OCI-LY7 (cell line): ENCODE results near the gene PRIM1. TPM values are rescaled to one million over a fixed set of nuclear protein-coding genes. Genes with fewer than 3 reads are reported as not detected.
A peak's percentile ranks its signal among the peaks of the same experiment; 100 is the strongest.

Source experiments
- BruUV-seq: library from RNA; stranded (reverse); fragments of 400-500 nt; replicated peaks from 2 replicates; lab custom pipeline; 2021; lab: Mats Ljungman, UMichigan
- CTCF ChIA-PET: fragments of 300-600 bp; sonication (Branson Sonifier 250); formaldehyde crosslinking; loops from one replicate; lab custom pipeline; 2022; ENCODE audit warnings: antibody characterized with exemption; ENCODE audit not compliant: unreplicated experiment; lab: Charles Lee
- POLR2A ChIA-PET: fragments of 300-600 bp; sonication (Branson Sonifier 250); formaldehyde crosslinking; loops from one replicate; lab custom pipeline; 2022; ENCODE audit warnings: antibody characterized with exemption; lab: Charles Lee
- DNase-seq: peaks from one replicate; pipeline ENCODE4 v3.0.0-alpha.2; 2015; ENCODE audit warnings: low spot score
- H2AFZ ChIP-seq: fragments of 200-600 bp; sonication (generic), shearing (Covaris generic); 2 replicates; pipeline ENCODE4 v1.6.1; 2014; ENCODE audit warnings: mild to moderate bottlenecking, antibody characterized with exemption, low read length, moderate library complexity
- H3K27ac ChIP-seq: fragments of 200-600 bp; sonication (generic); 2 replicates; pipeline ENCODE4 v1.5.1; 2014; ENCODE audit warnings: mixed run types, low read depth, mild to moderate bottlenecking, moderate library complexity, low read length, inconsistent platforms; ENCODE audit not compliant: poor library complexity, severe bottlenecking
- H3K36me3 ChIP-seq: fragments of 200-600 bp; sonication (generic); 2 replicates; pipeline ENCODE4 v1.6.1; 2014; ENCODE audit warnings: mild to moderate bottlenecking, antibody characterized with exemption, low read length, moderate library complexity, mixed read lengths; ENCODE audit not compliant: insufficient read depth
- H3K4me1 ChIP-seq: fragments of 200-600 bp; sonication (generic); 2 replicates; pipeline ENCODE4 v1.5.1; 2014; ENCODE audit warnings: mild to moderate bottlenecking, low read length; ENCODE audit not compliant: insufficient read depth, poor library complexity, severe bottlenecking
- H3K4me2 ChIP-seq: fragments of 200-600 bp; sonication (generic); 2 replicates; pipeline ENCODE4 v1.6.1; 2014; ENCODE audit warnings: mild to moderate bottlenecking, low read length
- H3K4me3 ChIP-seq: fragments of 200-600 bp; sonication (generic); 2 replicates; pipeline ENCODE4 v1.5.1; 2014; ENCODE audit warnings: mild to moderate bottlenecking, low read depth, low read length; ENCODE audit not compliant: poor library complexity, severe bottlenecking
- H3K79me2 ChIP-seq: fragments of 200-600 bp; sonication (generic); 2 replicates; pipeline ENCODE4 v1.6.1; 2016; ENCODE audit warnings: low read depth, mild to moderate bottlenecking, low read length, moderate library complexity, mixed read lengths; ENCODE audit not compliant: insufficient read depth
- H3K9me2 ChIP-seq: fragments of 200-600 bp; sonication (generic); 2 replicates; pipeline ENCODE4 v1.6.1; 2016; ENCODE audit warnings: mild to moderate bottlenecking, low read length, mixed read lengths; ENCODE audit not compliant: insufficient read depth
- H3K9me3 ChIP-seq: fragments of 200-600 bp; sonication (generic); 2 replicates; pipeline ENCODE4 v1.6.1; 2014; ENCODE audit warnings: mild to moderate bottlenecking, mixed run types, low read length, mixed read lengths
- H4K20me1 ChIP-seq: fragments of 200-600 bp; sonication (generic); 2 replicates; pipeline ENCODE4 v1.6.1; 2014; ENCODE audit warnings: mild to moderate bottlenecking, antibody characterized with exemption, low read length, moderate library complexity, mixed read lengths; ENCODE audit not compliant: insufficient read depth
- CTCF ChIP-seq: fragments of 200-600 bp; sonication (generic); conservative IDR thresholded peaks from 2 replicates; pipeline ENCODE4 v1.5.1; 2014; ENCODE audit warnings: mild to moderate bottlenecking, antibody characterized with exemption, low read length, moderate library complexity, mixed read lengths
- EZH2phosphoT487 ChIP-seq: fragments of 200-600 bp; sonication (generic); IDR thresholded peaks from 2 replicates; pipeline ENCODE4 v1.6.1; 2018; ENCODE audit warnings: low read depth, borderline replicate concordance, mild to moderate bottlenecking, mixed run types, antibody characterized with exemption, low read length, moderate library complexity, mixed read lengths
- intact Hi-C: fragments of 100-400 bp; cut with micrococcal nuclease; formaldehyde crosslinking; loops from one replicate; pipeline ENCODE4 v1.10.0; 2022; ENCODE audit not compliant: unreplicated experiment
- total RNA-seq, 2 experiments: library from RNA; depleted of rRNA in 1 of 2; stranded (reverse); fragments of >200 nt in 1 of 2; shearing (Covaris generic) in 1 of 2; gene quantifications; 2 replicates each; pipeline ENCODE4 v1.2.3, GENCODE V29; 2014 to 2022

PRIM1 gene
- total RNA-seq, 2 experiments from 2014 or later: 20.4 to 49.5 TPM

GRCh38 chr12:56699020-56699661 is 53.0 kb downstream of the PRIM1 start:
- ChIA-PET CTCF (no interaction called here), POLR2A (no interaction called here)
- H3K4me1 ChIP-seq: peaks cover 12% of the 10 kb centered on the region
- no peak overlapping the region for H3K4me2 ChIP-seq
- intact Hi-C loops: no loop called here
- H2AFZ ChIP-seq: peak overlapping the region; percentile 55; the same call in 1 of the 2 replicates
- no peak for DNase-seq
- H3K79me2 ChIP-seq: no peaks in the 10 kb centered on the region
- H3K9me3 ChIP-seq: no peaks in the 10 kb centered on the region
- no peaks in the 10 kb centered on the region for H3K9me2 ChIP-seq
- TF ChIP-seq CTCF: no peak
- no peak for TF ChIP-seq EZH2phosphoT487
- H4K20me1 ChIP-seq: no peaks in the 10 kb centered on the region
- H3K36me3 ChIP-seq: no peaks in the 10 kb centered on the region
- H3K4me3 ChIP-seq: no peak overlapping the region
- BruUV-seq: no TSS peak
- no peak overlapping the region for H3K27ac ChIP-seq

- POLR2A ChIA-PET: no interaction called here
- Histone ChIP-seq H3K4me3 (no peak overlapping the region), H3K36me3 (no peaks in the 10 kb centered on the region), H3K27ac (no peak overlapping the region), H3K4me2 (no peak overlapping the region), H3K4me1 (peaks cover 8% of the 10 kb centered on the region), H3K79me2 (no peaks in the 10 kb centered on the region), H3K9me3 (no peaks in the 10 kb centered on the region), H4K20me1 (no peaks in the 10 kb centered on the region), H3K9me2 (no peaks in the 10 kb centered on the region), H2AFZ (no peak overlapping the region)
- CTCF ChIA-PET: no interaction called here
- DNase-seq: no peak
- no peak for TF ChIP-seq CTCF
- no TSS peak for BruUV-seq
- intact Hi-C loops: no loop called here
These were observed 56.6 kb downstream of the PRIM1 start for GRCh38 chr12:56695327-56696101.

- H3K4me1 ChIP-seq: peaks cover 12% of the 10 kb centered on the region
- no peak overlapping the region for H3K4me3 ChIP-seq
- TF ChIP-seq CTCF (no peak), EZH2phosphoT487 (no peak)
- no TSS peak for BruUV-seq
- H3K9me3 ChIP-seq: no peaks in the 10 kb centered on the region
- no peak for DNase-seq
- intact Hi-C loops: no loop called here
- no peaks in the 10 kb centered on the region for H3K36me3 ChIP-seq
- no peak overlapping the region for H3K27ac ChIP-seq
- no peak overlapping the region for H2AFZ ChIP-seq
- ChIA-PET CTCF (no interaction called here), POLR2A (interaction anchor here (0.7 kb wide), 1 partner anchor 716 kb away, joined by 6 read pairs; no protein-coding TSS in a partner anchor)
- H3K9me2 ChIP-seq: no peaks in the 10 kb centered on the region
- no peak overlapping the region for H3K4me2 ChIP-seq
- no peaks in the 10 kb centered on the region for H4K20me1 ChIP-seq
- peaks cover 3% of the 10 kb centered on the region; the same call in 1 of the 2 replicates for H3K79me2 ChIP-seq
These were observed 58.0 kb downstream of the PRIM1 start for GRCh38 chr12:56694161-56694560.
